Measurements from ENCODE around the gene REEP1.
A peak's percentile ranks its signal among the peaks of the same experiment; 100 is the strongest.

The REEP1 gene

DNA sequence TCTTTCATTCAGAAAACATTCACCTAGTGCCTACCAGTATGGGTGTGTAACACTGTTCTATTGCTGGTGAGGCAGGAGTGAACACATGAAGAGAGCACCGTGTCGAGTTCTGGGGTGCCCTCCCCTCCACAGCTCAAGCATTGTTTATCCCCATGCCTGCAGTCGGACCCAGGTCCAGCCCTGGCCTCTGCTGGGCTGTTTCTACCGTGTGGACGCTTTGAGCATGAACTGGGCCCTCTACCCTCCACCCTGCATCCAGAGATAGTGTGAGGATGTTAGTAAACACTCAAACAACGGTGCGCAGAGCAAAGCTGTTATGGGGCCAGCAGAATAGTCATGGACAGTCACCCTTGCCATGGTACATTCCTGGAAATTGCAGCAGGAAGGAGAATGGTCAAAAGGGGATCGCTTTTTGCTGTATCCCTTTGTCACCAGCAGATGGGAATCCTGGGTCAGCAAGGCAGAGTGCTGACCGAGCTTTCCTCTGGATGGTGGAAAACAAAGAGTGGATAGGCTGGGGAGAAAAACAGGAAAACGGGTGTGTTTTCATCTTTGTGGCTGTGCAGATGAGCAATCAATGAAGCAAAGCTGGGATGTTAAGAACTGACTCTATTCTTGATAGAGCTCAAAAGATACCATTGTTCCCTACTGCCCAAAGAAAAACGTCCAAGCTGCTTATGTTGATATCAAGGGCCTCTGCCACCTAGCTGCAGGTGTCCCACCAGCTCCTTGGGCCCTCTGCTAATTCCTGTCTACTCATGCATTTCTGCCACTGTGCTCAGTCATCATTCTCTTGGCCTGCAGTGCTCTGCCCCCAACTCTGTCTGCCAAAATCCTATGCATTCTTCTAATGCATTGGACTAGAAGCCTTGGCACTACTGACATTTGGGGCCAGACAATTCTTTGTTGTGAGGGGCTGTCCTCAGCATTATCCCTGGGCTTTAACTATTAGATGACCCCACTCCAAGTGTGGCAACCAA lies 38.7 kb downstream of the REEP1 start:
- TF ChIP-seq, protein P1, sequence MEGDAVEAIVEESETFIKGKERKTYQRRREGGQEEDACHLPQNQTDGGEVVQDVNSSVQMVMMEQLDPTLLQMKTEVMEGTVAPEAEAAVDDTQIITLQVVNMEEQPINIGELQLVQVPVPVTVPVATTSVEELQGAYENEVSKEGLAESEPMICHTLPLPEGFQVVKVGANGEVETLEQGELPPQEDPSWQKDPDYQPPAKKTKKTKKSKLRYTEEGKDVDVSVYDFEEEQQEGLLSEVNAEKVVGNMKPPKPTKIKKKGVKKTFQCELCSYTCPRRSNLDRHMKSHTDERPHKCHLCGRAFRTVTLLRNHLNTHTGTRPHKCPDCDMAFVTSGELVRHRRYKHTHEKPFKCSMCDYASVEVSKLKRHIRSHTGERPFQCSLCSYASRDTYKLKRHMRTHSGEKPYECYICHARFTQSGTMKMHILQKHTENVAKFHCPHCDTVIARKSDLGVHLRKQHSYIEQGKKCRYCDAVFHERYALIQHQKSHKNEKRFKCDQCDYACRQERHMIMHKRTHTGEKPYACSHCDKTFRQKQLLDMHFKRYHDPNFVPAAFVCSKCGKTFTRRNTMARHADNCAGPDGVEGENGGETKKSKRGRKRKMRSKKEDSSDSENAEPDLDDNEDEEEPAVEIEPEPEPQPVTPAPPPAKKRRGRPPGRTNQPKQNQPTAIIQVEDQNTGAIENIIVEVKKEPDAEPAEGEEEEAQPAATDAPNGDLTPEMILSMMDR (IDR thresholded peaks at IDR 0.05; ENCODE audit: low read depth, low read length): peak; percentile 9
- no peak overlapping the region for H3K4me3 ChIP-seq (ENCODE audit: low read depth, low read length)
- DNase-seq (ENCODE audit: low read depth, low spot score): no peak
- in situ Hi-C loops (cut with HindIII; ENCODE audit: low sequenced_read_pairs): no loop called here

DNA sequence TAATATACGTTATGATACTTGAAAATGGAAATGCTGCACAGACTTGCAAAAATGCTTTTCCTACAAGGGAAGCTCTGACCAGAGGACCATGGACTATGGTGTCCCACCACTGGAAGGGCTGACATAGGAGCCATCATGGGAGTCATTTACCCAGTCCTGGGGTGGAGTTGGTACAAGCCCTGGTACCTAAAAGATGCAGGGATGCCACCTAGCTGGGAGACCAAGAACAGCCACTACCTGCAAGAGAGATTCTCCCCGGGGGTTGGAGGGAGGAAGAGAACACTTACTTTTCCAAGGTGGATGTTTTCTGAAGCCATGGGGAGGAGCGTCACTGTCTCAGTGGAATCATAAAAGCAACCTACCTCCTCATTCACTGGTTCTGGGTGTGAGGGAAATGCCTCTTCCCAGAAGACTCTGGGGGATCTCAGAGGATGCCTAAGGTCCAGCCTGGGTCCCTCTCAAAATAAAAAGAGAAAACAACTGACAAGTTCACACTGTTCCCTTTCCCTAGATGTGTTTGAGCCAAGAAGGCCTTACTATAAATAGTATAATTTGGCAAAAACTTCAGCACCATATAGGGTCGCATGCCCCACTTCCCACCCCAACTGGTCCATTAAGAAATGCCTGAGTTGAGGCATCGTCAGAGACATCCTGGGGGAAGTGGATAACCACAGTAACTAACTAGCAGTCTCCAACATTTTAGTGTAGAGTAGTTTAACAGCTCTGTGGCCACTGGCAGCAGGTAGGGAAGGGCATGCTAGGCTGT lies 39.9 kb downstream of the REEP1 start:
- in situ Hi-C loops (cut with HindIII; ENCODE audit: low sequenced_read_pairs): no loop called here

DNA sequence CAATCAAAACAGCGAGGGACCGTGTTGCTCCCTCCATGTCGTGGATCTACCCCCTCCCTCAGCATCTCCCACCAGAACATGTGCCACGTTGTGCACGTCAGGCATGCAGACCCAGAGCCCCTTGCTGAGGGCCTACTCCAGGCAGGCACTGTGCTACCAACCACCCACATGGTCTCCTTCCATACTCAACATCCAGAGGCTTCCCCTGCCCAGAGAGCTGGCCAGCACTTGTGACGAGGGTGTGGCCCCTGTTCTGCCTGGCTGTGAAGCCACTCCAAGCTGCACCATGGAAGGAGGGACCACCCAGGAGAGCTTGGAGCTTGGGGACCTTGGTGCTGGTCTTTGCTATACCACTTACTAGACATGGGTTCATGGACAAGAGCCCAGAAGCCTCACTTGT lies 40.5 kb downstream of the REEP1 start:
- DNase-seq (ENCODE audit: low read depth, low spot score): no peak

More for the DNA sequence above, 39.9 kb downstream of the REEP1 start:
- no peak for DNase-seq (ENCODE audit: low read depth, low spot score)
- H3K4me3 ChIP-seq (ENCODE audit: low read depth, low read length): no peak overlapping the region
- TF ChIP-seq, protein P1 (IDR thresholded peaks at IDR 0.05; ENCODE audit: low read depth, low read length): peak; percentile 16

DNA sequence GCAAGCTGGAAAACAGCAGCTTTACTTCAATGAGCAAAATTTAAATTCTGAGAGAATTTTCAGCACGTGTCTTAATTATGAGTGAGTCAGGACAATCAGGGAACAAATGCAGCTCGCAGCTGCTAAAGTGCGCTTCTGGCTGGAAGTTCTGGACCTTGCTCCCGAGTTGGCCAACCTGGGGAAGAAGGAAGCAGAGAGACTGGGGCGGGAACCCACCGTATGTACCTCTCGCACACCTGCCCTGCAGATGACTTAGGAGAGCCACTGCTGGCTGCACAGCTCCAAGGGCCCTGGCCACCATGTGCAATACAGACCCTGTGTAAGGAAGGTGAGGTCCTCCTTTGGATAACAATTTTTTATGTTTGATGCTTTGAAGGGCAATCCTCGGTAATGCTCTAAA lies 42.4 kb downstream of the REEP1 start:
- in situ Hi-C loops (cut with HindIII; ENCODE audit: low sequenced_read_pairs): no loop called here
- TF ChIP-seq, protein P1 (IDR thresholded peaks at IDR 0.05; ENCODE audit: low read depth, low read length): no peak
- H3K4me3 ChIP-seq (ENCODE audit: low read depth, low read length): no peak overlapping the region
- no peak for DNase-seq (ENCODE audit: low read depth, low spot score)

More for the DNA sequence above, 40.5 kb downstream of the REEP1 start:
- TF ChIP-seq, protein P1 (IDR thresholded peaks at IDR 0.05; ENCODE audit: low read depth, low read length): no peak
- in situ Hi-C loops (cut with HindIII; ENCODE audit: low sequenced_read_pairs): no loop called here
- H3K4me3 ChIP-seq (ENCODE audit: low read depth, low read length): no peak overlapping the region

DNA sequence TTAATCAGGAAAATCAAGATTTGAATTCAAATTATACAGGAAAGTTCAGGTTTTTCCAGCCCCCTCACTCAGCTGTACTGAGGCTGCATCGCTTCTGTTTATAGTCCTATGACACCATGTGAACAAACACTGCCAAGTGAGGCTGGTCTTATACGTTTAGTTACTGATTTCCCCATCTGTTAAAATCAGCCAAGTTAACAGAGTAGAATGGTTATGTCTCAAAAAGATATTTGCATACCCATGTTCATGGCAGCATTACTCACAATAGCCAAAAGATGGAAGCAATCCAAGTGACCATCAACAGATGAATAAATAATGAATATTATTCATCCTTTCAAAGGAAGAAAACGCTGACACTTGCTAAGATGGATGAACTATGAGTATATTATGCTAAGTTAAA lies 43.8 kb downstream of the REEP1 start:
- DNase-seq (ENCODE audit: low read depth, low spot score): no peak
- TF ChIP-seq, protein P1 (IDR thresholded peaks at IDR 0.05; ENCODE audit: low read depth, low read length): no peak
- in situ Hi-C loops (cut with HindIII; ENCODE audit: low sequenced_read_pairs): no loop called here

More for the DNA sequence above, 43.8 kb downstream of the REEP1 start:
- no peak overlapping the region for H3K4me3 ChIP-seq (ENCODE audit: low read depth, low read length)
